NB4 (cell line): Measurements from ENCODE around the gene ORM1.

Source experiments
- DNase-seq: peaks from one replicate; pipeline ENCODE4 v3.0.0; 2010; ENCODE audit warnings: low read depth
- H3K4me3 ChIP-seq: one replicate; pipeline ENCODE4 v1.5.1; 2011; ENCODE audit warnings: mild to moderate bottlenecking, low read depth, low read length, moderate library complexity
- MYC ChIP-seq: IDR thresholded peaks from 2 replicates; pipeline ENCODE4 v1.6.1; 2011; ENCODE audit warnings: low read depth, low read length
- POLR2A ChIP-seq: IDR thresholded peaks from 2 replicates; pipeline ENCODE4 v1.6.1; 2011; ENCODE audit warnings: mild to moderate bottlenecking; ENCODE audit not compliant: insufficient read length; ENCODE audit errors: extremely low read depth
- TF ChIP-seq, protein P1 (sequence below): IDR thresholded peaks from one replicate; pipeline ENCODE4 v1.5.1; 2012; ENCODE audit warnings: low read depth, low read length
- TF ChIP-seq, protein P2 (sequence below): IDR thresholded peaks from 2 replicates; pipeline ENCODE4 v1.6.1; 2011; ENCODE audit warnings: low read depth, low read length

The ORM1 gene

DNA sequence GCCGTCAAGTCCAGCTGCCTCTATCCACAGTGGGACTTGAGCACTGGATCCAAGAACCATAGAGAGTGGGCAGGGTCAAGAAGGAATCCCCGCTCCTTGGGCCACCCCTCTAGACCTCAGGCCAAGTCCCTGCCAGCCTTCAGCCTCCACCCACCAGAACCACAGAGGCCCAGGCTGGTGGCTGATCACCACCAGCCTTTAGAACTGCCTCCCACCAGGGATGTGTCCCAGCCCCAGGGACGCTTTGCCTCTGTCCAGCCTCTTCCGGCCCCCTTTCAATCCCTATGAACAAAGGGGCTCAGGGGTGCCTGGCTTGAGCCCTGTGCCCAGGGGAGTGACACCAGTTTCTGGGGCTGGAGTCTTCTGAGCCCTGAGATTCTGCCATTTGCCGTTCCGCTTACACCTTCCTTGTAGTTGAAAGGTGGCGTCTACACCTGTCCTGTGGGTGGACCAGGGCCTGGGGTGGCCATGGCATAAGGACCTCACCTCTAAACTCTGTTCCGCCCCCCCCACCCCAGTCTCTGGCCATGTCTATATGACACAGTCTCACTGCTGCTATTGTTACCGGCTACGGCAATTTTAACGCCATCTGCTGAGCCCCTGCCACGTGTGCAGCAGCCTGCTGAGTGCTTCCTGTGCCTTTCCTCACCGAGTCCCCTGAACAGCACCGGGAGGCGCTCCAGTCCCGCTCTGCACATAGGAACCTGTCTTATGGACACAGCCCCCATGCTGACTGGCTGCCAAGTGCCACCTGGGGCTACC, 35.7 kb upstream of the ORM1 start:
- DNase-seq = no peak
- no peak overlapping the region for H3K4me3 ChIP-seq
- TF ChIP-seq MYC (no peak), POLR2A (no peak)
- TF ChIP-seq, protein P1, sequence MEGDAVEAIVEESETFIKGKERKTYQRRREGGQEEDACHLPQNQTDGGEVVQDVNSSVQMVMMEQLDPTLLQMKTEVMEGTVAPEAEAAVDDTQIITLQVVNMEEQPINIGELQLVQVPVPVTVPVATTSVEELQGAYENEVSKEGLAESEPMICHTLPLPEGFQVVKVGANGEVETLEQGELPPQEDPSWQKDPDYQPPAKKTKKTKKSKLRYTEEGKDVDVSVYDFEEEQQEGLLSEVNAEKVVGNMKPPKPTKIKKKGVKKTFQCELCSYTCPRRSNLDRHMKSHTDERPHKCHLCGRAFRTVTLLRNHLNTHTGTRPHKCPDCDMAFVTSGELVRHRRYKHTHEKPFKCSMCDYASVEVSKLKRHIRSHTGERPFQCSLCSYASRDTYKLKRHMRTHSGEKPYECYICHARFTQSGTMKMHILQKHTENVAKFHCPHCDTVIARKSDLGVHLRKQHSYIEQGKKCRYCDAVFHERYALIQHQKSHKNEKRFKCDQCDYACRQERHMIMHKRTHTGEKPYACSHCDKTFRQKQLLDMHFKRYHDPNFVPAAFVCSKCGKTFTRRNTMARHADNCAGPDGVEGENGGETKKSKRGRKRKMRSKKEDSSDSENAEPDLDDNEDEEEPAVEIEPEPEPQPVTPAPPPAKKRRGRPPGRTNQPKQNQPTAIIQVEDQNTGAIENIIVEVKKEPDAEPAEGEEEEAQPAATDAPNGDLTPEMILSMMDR = no peak
- TF ChIP-seq, protein P2, sequence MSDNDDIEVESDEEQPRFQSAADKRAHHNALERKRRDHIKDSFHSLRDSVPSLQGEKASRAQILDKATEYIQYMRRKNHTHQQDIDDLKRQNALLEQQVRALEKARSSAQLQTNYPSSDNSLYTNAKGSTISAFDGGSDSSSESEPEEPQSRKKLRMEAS = no peak

DNA sequence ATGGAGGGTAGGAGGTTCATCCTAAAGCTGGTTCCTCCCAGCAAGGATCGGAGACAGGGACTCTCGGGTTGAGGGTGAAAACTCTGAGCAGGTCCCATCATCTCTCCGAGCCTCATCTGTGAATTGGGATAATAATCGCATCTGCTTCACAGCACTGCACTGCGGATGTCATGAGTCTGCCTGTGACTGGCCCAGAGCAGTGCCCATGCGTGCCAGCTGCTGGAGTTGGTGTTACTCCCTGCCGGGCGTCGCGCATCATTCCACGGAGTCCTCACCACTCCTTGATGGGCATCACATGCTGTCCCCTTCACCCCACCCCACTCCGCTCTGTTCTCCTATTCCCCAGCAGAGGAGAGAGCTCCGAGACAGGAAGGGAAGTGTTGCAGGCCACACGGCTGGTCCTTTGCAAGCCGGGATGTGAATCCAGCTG, 35.1 kb upstream of the ORM1 start:
- no peak for DNase-seq
- TF ChIP-seq, protein P2 = no peak
- TF ChIP-seq, protein P1 = no peak
- TF ChIP-seq POLR2A (no peak), MYC (no peak)
- no peak overlapping the region for H3K4me3 ChIP-seq

DNA sequence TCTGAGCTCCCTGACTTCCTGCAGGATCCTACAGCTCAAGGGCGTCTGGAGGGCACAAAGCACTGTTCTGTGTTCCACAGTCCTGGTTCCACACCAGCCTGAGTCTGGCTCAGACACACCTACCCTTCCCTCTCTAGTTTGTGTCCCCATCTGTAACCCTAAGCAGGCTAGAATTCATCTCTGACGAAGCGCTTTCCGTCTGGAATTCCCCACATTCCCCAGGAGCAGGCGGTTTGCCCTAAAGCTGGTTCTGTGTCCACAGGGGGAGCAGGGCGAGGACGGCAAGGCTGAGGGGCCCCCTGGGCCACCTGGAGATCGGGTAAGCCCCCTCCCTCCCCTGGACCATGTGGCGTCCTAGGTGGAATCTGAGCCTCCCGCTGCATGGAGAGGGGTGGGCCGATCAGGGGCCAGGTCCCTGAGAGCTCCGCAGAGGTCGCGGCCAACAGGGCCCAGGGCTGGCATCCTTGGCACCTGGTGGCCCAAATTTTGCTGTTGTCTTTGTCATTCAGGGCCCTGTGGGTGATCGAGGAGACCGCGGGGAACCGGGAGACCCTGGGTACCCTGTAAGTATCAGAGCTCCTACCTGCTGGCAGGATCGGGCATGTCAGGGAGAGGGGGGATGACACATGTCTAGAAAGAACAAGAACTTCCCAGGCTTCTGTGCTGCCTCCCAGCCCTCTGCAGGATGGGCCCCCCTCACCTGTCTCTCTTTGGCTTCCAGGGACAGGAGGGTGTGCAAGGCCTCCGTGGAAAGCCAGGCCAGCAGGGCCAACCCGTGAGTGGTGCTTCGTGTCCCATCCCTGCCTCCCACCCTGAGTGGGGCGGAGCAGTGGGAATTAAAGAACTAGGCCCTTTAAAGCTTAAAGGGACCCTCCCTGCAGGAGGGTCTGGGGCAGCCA, 34.5 kb upstream of the ORM1 start:
- TF ChIP-seq MYC = no peak
- TF ChIP-seq, protein P2 = no peak
- TF ChIP-seq, protein P1 = no peak
- TF ChIP-seq POLR2A = no peak
- DNase-seq = no peak
- no peak overlapping the region for H3K4me3 ChIP-seq

DNA sequence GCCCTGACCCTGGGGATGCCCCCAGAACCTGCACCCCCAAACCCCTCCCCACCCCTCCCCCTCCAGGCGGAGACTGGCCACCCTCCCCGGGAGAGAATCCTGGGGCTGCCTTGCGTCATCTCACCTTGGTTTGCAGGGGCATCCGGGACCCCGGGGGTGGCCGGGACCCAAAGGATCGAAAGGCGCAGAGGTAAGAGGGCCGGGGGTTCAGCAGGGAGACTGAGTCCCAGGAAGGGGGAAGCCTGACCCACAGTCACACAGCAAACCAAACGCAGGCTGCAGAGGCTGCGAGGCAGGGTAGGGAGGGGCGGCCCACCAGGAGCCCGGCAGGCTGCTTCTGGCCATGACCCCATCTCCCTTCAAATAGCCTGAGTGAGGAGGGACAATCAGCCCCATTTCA, 33.8 kb upstream of the ORM1 start:
- TF ChIP-seq POLR2A = no peak
- TF ChIP-seq, protein P1 = no peak
- TF ChIP-seq, protein P2 = no peak
- no peak for TF ChIP-seq MYC
- DNase-seq = no peak

DNA sequence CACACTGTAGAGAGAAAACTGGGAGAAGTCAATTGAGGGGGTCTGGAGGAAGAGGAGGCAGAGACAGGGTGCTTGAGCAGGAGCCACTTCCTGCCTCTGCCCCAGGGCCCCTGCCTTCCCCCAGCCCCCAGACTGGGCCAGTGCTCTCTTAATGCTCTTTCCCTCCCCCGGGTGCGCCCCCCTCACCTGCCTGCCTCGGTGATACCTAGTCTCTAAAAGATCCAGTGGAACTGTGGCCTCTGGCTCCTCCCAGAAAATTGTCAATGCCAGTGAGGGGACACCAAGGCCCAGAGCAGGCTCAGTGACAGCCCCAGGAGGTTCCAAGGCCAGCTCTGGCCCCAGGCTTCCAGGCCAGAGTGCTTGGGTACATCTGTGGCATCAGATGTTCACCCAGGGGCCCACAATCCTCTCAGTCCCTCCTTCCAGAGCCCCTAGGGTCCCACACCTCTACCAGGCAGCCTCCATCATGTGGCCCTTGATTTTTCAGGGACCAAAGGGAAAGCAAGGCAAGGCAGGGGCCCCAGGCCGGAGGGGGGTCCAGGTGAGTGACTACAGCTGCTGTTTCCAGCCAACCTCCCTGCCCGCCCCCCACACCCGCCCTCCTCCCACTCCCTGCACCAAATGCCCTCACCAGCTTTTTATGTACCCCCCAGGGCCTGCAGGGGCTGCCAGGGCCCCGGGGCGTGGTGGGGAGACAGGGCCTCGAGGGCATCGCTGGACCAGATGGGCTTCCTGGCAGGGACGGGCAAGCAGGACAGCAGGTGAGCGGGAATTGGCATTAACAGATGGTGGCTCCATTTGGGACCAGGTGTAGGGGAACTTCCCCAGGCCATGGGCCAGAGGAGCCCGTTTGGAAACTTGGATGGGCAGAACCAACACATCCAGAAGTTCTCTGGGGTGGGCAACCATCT, 33.1 kb upstream of the ORM1 start:
- H3K4me3 ChIP-seq = no peak overlapping the region
- TF ChIP-seq, protein P1 = no peak
- TF ChIP-seq, protein P2 = no peak
- no peak for TF ChIP-seq POLR2A
- TF ChIP-seq MYC = no peak
- no peak for DNase-seq

More for the DNA sequence above, 33.8 kb upstream of the ORM1 start:
- H3K4me3 ChIP-seq = no peak overlapping the region
